ENCODE results near the gene LRRC8A.
"Not testable (repeated sequence)": the region's sequence is repeated elsewhere in the genome, so short reads cannot be mapped to it uniquely, and the experiment has no call there.

- not testable (repeated sequence) for TF ChIP-seq CTCF, POLR2A (IDR thresholded peaks at IDR 0.05)
Observed at GRCh38 chr9:128858476-128858875, 23.5 kb upstream of the LRRC8A start.

Data from esophagus squamous epithelium (tissue), 4 donors.